HG03442 (cell line): Measurements from ENCODE around the gene OR10A6.

Experiments
- ATAC-seq: cut with Tn5 transposase; IDR thresholded peaks from one replicate; pipeline ENCODE4 v1.9.1; 2021; ENCODE audit warnings: mild to moderate bottlenecking, moderate library complexity; ENCODE audit not compliant: unreplicated experiment

OR10A6 gene, protein sequence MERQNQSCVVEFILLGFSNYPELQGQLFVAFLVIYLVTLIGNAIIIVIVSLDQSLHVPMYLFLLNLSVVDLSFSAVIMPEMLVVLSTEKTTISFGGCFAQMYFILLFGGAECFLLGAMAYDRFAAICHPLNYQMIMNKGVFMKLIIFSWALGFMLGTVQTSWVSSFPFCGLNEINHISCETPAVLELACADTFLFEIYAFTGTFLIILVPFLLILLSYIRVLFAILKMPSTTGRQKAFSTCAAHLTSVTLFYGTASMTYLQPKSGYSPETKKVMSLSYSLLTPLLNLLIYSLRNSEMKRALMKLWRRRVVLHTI

DNA sequence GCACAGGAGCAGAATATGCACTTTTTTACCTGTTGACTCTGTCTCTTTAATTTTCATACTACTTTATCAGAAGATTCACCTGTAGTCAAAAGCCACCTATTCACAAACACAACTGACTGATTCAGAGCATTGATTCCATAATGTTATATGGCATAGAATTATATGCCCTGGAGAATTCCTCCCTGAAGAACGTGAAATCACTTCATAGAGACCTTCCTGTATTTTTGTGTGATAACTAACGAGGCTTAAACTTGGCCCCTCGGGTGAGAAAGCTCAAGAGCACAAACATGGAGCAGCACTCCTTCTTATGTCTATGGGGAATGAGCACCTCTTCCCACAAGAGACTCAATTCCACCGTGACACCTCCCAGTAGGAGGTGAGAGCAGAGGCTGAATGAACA lies at the start of gene OR10A6:
Gene OR10A6 (minus strand): TSS at position 101 of the 400 bp plus-strand sequence. CDS start 2,606 bp downstream, outside the sequence.
- ATAC-seq, result no peak

DNA sequence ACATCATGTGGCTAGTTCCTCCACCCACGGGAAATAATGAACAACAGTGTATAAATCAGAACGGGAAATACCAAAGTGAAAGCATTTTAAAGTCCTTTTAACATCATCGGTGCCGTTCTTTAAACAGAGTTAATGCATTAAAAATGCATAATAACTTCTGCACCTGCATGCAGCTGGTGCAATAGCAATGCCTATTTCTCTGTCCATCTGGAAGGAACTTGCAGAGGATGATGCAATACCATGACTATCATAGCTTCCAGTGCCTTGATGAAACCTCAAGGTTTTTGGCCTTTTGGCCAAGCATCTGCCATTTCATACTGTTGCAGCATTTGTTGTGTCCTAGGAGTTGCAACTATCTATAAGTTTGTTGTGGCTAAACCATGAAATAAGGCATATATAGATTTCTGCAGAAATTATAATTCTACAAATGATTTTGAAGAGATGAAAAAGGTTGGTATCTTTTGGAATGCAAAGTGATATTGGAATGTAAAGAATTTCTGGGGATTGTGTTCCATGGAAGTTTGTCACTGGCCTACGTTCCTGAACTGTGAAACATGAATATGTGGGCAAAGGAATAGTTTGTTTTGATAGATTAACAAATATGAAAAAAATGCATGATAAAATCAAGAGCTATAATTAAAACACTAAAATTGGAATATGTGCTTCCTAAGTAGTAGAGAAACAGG lies 46.3 kb upstream of the OR10A6 start:
- ATAC-seq, result no peak

DNA sequence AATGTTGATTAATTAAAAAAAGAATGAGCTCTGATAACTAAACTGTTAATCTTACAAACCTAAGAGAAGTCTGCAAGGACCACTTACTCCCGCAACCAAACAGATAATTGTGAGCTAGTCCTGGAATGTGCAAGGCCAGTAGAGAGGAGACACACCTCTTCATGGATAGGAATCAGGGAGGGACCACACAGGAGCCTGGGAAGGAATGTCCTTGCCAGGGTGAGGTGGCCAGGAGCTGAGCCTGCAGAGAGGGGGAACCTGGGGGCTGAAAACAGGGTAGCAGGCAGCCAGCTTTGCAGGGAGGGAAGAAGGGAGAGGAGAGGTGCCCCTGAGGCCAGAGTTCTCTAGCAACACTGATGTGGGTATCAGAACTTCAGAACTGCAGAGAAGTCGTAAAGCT lies 43.6 kb upstream of the OR10A6 start:
- ATAC-seq, result no peak

DNA sequence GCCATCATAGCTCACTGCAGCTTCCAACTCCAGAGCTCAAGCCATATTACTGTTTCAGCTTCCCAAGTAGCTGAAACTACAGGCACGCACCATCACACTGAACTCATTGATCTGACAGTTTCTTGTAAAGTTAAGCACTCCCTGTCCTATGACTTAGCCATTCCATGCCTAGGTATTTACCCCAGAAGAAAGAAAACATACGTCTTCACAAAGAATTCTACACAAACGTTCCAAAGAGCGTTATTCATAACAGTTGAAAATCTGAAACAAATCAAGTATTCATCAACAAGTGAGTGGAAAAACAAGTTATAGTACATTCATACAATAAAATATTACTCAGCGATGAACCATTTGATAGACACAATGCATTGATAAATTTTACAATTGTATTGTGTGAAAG lies 41.9 kb upstream of the OR10A6 start:
- ATAC-seq, result no peak

DNA sequence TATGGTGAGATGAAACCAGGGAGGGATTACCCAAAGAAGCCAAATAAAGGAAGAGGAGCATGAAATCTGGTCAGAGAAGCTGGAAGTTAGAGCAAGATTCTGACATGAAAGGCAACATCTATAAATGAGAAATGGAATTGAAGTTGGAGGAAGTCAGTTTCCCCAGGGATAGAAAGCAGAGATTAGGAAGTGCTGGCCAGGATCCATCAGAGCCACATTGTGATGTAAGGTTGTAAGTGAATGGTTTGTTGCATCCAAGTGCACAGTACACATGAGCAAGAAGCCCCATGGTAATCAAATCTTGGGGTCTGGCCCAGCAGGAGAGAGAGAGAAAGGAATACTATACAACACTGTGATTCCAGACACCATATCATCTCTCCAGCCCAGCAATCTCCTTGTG lies 40.8 kb upstream of the OR10A6 start:
- no peak for ATAC-seq

DNA sequence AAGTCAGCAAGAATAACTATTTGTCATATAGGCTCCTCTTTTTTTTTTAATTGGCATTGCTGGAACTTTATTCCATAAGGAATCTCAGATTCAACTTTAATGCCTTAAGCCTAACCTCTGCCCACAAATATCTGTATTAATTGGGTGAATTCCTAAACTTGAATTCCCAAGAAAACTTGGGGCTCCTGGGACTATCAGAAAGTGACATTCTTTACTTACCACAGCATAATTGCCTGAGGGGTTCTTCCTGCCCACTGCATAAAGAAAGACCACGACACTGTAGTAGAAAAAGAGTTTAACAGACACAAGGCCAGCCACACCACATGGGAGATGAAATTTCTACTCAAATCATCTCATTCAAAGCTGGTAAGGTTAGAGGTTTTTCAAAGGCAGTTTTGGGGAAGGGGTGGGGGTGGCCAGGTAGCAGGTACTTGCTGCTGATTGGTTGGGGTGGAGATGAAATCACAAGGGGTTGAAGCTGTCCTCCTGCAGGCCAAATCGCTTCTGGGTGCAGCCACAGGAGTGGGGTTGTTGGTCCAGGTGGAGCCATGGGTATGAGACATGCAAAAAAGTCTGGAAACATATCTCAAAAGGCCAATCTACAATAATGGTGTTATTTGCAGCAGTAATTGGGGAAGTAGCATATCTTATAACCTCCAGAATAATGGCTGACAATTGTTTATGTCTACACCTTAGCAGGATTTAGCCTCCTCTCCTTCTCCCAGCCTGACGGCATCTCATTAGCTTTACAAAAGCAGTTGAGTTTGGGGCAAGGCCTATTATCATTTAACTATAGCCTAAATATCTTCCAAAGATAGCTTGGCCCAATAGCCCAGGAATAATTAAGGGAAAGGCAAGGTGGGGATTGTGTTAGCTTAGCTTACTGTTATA lies 38.9 kb upstream of the OR10A6 start:
- ATAC-seq, result no peak

DNA sequence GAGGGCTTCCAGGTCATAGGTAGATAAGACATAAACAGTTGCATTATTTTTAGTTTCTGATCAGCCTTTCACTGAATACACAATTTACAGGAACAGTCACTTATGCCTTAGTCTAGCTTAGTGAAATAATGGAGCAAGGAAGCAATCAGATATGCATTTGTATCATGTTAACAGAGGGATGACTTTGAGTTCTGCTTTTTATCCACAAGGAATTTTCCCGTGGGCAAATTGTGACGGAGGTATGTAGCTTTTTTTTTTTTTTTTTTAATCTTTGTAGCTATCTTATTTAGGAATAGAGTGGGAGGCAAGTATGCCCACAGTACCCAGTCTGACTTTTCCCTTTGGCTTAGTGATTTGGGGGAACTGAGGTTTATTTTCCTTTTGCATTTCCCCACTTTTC lies 37.6 kb upstream of the OR10A6 start:
- ATAC-seq, result no peak

DNA sequence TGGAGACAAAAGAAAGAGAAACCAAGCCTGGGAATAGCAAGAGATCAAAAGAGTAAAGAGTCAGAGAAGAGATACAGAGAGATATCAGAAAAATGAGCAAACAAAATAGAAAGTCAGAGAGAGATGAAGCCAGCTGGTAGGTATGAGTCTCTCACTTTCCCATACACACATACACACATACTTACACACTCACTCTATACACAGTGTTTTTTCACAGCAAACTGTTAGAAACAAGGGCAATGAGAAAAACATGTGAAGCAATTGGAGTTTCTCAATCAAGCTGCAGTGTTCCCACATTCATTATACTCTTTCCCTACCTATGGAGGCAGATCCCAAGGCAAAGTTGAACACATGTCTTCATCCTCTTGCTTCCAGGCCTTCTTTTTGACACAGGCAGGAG lies 36.8 kb upstream of the OR10A6 start:
- ATAC-seq, result no peak

DNA sequence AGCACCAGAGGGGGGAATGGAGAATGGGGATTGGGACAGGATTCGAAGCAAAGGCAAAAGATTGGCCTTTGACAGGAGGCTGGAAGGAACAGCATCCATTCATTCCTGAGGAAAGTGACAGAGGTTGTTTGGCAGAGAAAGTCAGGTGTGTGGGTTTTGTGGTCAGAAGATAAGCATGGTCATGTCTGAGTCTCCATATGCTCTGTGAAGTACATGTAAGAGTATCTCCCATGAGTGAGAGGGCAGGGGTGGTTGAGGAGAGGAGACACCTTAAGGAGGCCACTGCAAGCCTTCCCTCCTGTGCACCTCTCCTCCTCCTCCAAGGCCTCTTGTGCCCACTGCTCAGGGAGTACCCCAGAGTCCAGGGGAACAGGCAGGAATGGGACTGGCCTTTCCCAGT lies 36.0 kb upstream of the OR10A6 start:
- no peak for ATAC-seq

DNA sequence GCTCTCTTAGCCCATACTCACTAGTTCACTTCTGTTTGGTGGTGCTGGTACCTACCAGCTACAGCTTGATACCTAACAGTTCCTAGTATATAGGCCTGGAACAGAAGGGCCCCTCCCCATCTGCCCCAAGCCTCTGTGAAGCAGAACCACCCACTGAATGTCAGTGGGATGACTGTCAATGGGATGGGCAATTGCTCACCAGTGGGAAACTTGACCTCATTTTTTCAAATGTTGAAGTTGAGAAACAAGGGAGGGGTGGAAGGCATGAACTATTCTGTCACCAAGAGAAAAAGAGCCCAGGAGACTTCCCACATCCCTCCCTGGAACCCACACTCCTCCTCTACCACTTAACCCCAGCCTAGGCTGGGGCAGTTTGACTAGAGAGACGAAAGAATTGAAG lies 34.3 kb upstream of the OR10A6 start, which contains the start of gene NLRP10:
Gene NLRP10 (minus strand): TSS at position 62 of the 400 bp plus-strand sequence. CDS start 1,952 bp downstream, outside the sequence.
- no peak for ATAC-seq

DNA sequence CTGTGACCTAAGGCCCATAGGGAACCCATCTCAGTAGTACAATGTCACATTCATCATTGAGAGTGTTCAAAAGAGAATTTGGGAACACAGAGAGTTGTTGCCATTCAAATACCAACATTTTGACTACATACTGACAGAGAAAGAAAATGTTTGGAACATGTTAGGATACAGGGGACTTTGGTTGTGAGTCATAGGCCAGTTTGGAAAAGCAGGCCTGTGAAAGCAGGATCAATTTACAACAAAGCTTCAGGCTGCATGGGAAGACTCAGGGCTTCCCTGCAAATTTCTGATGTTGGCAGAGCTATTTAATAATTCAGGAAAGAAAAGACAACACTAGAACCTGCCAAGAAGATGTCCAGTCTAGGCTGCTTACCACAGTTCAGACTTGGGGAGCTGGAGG lies 33.8 kb upstream of the OR10A6 start:
- no peak for ATAC-seq

DNA sequence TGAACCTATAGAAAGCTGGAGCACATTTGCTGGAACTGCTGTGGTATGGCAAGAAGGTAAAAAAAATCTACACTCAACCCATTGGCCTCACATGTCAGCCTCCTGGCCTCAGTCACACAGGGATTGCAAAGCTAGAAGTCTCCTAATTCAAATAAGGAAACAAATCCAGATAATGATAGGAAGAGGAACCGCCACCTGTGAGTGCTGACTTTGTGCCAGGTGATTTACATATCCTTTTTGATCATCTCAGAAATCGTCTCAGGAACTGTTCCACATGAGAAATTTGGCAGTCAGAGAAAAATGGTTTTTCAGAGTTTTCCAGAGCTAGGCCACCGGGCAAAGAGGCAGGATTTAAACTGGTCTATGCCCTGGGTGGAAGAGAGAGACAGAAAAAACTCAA lies 33.2 kb upstream of the OR10A6 start:
- ATAC-seq, result no peak

DNA sequence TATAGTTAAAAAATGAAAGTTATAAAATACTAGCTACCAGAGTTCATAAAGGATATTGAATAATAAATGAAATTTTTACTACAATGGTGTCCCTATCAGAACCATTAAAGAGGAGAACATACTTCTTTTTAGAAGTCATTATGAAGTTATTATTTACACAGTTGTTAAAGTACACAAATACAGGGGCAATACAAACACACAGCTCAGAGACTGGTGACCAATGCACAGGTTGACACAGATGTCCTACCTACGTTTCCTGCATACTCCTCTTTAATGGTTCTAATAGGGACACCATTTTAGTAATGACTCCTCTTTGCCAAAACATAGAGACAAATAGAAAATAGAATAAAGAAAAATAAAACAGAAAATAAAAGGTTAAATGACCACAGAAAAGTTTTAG lies 24.1 kb upstream of the OR10A6 start:
- ATAC-seq, result no peak

DNA sequence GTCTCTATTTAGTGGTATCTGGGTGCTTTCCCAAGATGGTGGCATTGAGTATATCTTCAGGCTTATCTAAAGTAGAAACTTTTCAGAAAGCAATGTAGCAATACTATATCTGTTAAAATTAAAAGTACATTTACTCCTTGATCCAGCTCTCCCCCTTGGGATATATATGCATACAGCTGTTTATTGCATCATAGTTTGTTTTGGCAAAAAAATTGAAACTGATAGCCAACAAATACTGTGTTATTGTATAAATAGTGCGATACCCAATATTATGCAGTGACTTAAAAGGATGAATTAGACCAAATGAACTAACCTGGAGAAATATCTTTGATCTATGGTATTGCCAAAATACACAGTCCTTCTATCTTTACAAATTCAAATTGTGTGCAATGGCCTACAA lies 18.9 kb upstream of the OR10A6 start:
- no peak for ATAC-seq

DNA sequence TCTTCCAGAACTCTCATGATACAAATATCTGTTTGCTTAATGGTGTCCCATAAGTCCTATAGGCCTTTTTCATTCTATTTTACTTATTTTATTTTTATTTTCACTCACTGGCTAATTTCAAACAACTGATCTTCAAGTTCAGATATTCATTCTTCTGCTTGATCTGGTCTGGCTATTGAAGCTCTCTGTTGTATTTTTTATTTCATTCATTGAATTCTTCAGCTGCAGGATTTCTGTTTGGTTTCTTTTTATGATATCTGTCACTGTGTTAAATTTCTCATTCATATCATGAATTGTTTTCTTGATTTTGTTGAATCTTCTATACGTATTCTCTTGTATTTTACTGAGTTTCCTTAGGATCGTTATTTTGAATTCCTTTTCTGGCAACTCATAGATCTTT lies 13.1 kb upstream of the OR10A6 start:
- no peak for ATAC-seq

DNA sequence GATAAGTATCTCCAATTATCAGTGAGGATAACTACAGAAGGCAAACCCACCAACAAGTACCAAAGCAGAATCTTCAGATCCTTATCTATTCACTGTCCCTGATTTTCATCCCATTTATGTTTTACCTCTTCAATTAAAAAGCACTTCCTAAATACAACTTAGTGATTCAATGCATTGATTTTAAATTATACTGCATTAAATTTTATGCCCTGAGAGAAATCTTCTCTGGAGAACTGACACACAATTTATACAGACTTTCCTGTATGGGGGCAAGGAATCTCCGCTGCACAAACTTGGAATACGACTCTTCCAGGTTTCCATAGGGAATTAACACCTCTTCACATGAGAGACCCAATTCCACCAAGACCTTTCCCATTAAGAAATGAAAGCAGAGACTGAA lies 10.5 kb upstream of the OR10A6 start, which contains the start of gene OR10A3:
Gene OR10A3 (minus strand): TSS at position 101 of the 400 bp plus-strand sequence. CDS start 2,188 bp downstream, outside the sequence.
- ATAC-seq, result no peak

DNA sequence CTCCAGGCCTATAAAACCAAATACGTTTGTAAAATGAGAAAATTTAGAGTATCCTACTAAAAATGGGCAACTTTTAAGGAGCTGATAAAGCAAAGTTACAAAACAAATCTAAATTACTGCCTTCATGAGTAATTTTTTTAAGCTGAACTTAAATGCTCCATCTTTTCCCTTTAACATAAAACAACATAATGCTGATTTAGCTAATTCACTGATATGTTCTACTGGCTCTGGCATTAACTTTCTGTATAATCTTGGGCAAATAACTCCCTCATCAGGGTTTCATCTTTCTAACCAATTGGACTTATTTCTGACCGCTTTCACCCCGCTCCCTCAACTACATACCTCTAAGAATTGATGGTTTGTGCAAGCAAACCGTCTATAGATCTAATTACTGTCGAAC lies 10.1 kb upstream of the OR10A6 start:
- no peak for ATAC-seq

DNA sequence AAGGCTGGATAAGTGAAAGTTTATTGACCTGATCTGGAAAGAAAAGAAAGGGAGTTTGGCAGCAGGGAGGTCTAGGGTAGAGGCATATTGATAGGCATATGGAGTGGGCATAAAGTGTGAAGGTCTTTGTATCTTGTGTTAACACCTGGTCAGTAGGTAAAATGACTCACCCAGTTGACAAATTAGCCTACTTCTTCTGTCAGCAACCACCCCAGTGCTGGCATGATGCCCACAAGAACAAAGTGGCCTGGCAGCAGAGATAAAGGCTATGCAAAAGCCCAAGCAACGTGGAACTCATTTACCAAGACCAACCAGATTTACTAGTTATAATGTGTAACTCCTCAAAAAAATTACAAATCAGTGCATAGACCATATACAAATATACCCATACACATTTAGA lies 5.5 kb upstream of the OR10A6 start:
- no peak for ATAC-seq

DNA sequence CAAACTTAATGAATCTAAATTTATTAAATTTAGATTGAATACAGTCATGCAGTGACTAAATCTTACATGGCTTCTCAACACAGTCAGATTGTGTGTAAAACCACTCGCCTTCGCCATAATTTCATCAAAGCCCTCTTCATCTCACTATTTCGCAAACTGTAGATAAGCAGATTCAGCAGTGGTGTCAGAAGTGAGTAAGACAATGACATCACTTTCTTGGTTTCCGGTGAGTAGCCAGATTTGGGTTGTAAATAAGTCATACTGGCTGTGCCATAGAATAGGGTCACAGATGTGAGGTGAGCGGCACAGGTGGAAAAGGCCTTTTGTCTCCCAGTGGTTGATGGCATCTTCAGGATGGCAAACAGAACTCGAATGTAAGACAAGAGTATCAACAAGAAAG lies 3.4 kb downstream of the OR10A6 start:
- ATAC-seq, result no peak

DNA sequence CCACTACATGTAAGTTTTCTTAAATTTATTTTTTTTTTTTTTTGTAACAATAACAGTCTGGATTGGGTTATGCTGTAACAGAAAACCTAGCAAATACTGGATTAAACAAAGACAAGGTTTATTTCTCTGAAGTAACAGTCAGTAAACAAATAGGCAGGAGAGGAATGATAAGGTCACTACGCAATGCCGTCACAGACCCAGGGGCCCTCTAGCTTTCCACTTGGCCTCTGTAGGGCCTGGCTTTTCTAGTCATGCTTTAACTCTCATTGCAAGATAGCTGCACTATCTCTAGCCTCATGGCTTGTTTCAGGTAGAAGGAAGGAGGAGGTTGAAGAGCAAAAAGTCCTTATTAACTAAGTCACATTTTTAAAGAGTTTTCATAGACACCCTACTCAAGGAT lies 6.5 kb downstream of the OR10A6 start:
- ATAC-seq, result no peak

DNA sequence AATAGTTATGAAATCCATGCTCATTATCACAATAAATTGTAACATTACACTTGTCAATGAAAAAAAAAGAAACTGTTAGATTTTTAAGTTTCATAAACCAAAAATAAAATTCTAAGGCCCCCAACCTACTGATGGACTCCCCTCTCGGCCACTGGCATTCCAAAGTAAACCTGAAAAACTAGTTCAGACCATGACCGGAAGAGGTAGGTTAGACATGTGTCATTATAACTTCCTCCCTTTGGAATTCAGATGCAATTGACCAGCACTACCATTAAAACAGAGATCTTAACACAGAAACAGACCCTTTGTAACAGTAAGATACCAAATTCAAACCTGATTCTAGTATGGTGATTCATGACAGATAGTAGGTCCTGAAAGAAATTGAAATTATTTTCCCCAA lies 12.9 kb downstream of the OR10A6 start:
- no peak for ATAC-seq
